OCI-LY7 (cell line): ENCODE measurements around the gene GARIN5B. TPM values are rescaled to one million over a fixed set of nuclear protein-coding genes. Genes with fewer than 3 reads are reported as not detected.

Experiments
- BruUV-seq: library from RNA; stranded (reverse); fragments of 400-500 nt; replicated peaks from 2 replicates; lab custom pipeline; 2021; lab: Mats Ljungman, UMichigan
- CTCF ChIA-PET: fragments of 300-600 bp; sonication (Branson Sonifier 250); formaldehyde crosslinking; loops from one replicate; lab custom pipeline; 2022; ENCODE audit warnings: antibody characterized with exemption; ENCODE audit not compliant: unreplicated experiment; lab: Charles Lee
- POLR2A ChIA-PET: fragments of 300-600 bp; sonication (Branson Sonifier 250); formaldehyde crosslinking; loops from one replicate; lab custom pipeline; 2022; ENCODE audit warnings: antibody characterized with exemption; lab: Charles Lee
- DNase-seq: peaks from one replicate; pipeline ENCODE4 v3.0.0-alpha.2; 2015; ENCODE audit warnings: low spot score
- H2AFZ ChIP-seq: fragments of 200-600 bp; sonication (generic), shearing (Covaris generic); 2 replicates; pipeline ENCODE4 v1.6.1; 2014; ENCODE audit warnings: mild to moderate bottlenecking, antibody characterized with exemption, low read length, moderate library complexity
- H3K27ac ChIP-seq: fragments of 200-600 bp; sonication (generic); 2 replicates; pipeline ENCODE4 v1.5.1; 2014; ENCODE audit warnings: mixed run types, low read depth, mild to moderate bottlenecking, moderate library complexity, low read length, inconsistent platforms; ENCODE audit not compliant: poor library complexity, severe bottlenecking
- H3K36me3 ChIP-seq: fragments of 200-600 bp; sonication (generic); 2 replicates; pipeline ENCODE4 v1.6.1; 2014; ENCODE audit warnings: mild to moderate bottlenecking, antibody characterized with exemption, low read length, moderate library complexity, mixed read lengths; ENCODE audit not compliant: insufficient read depth
- H3K4me1 ChIP-seq: fragments of 200-600 bp; sonication (generic); 2 replicates; pipeline ENCODE4 v1.5.1; 2014; ENCODE audit warnings: mild to moderate bottlenecking, low read length; ENCODE audit not compliant: insufficient read depth, poor library complexity, severe bottlenecking
- H3K4me2 ChIP-seq: fragments of 200-600 bp; sonication (generic); 2 replicates; pipeline ENCODE4 v1.6.1; 2014; ENCODE audit warnings: mild to moderate bottlenecking, low read length
- H3K4me3 ChIP-seq: fragments of 200-600 bp; sonication (generic); 2 replicates; pipeline ENCODE4 v1.5.1; 2014; ENCODE audit warnings: mild to moderate bottlenecking, low read depth, low read length; ENCODE audit not compliant: poor library complexity, severe bottlenecking
- H3K79me2 ChIP-seq: fragments of 200-600 bp; sonication (generic); 2 replicates; pipeline ENCODE4 v1.6.1; 2016; ENCODE audit warnings: low read depth, mild to moderate bottlenecking, low read length, moderate library complexity, mixed read lengths; ENCODE audit not compliant: insufficient read depth
- H3K9me2 ChIP-seq: fragments of 200-600 bp; sonication (generic); 2 replicates; pipeline ENCODE4 v1.6.1; 2016; ENCODE audit warnings: mild to moderate bottlenecking, low read length, mixed read lengths; ENCODE audit not compliant: insufficient read depth
- H3K9me3 ChIP-seq: fragments of 200-600 bp; sonication (generic); 2 replicates; pipeline ENCODE4 v1.6.1; 2014; ENCODE audit warnings: mild to moderate bottlenecking, mixed run types, low read length, mixed read lengths
- H4K20me1 ChIP-seq: fragments of 200-600 bp; sonication (generic); 2 replicates; pipeline ENCODE4 v1.6.1; 2014; ENCODE audit warnings: mild to moderate bottlenecking, antibody characterized with exemption, low read length, moderate library complexity, mixed read lengths; ENCODE audit not compliant: insufficient read depth
- EZH2phosphoT487 ChIP-seq: fragments of 200-600 bp; sonication (generic); IDR thresholded peaks from 2 replicates; pipeline ENCODE4 v1.6.1; 2018; ENCODE audit warnings: low read depth, borderline replicate concordance, mild to moderate bottlenecking, mixed run types, antibody characterized with exemption, low read length, moderate library complexity, mixed read lengths
- intact Hi-C: fragments of 100-400 bp; cut with micrococcal nuclease; formaldehyde crosslinking; loops from one replicate; pipeline ENCODE4 v1.10.0; 2022; ENCODE audit not compliant: unreplicated experiment
- total RNA-seq, 2 experiments: library from RNA; depleted of rRNA in 1 of 2; stranded (reverse); fragments of >200 nt in 1 of 2; shearing (Covaris generic) in 1 of 2; gene quantifications; 2 replicates each; pipeline ENCODE4 v1.2.3, GENCODE V29; 2014 to 2022
- TF ChIP-seq, protein P1 (sequence below): fragments of 200-600 bp; sonication (generic); conservative IDR thresholded peaks from 2 replicates; pipeline ENCODE4 v1.5.1; 2014; ENCODE audit warnings: mild to moderate bottlenecking, antibody characterized with exemption, low read length, moderate library complexity, mixed read lengths

GARIN5B gene
- total RNA-seq, 2 experiments from 2014 or later: not detected

DNA sequence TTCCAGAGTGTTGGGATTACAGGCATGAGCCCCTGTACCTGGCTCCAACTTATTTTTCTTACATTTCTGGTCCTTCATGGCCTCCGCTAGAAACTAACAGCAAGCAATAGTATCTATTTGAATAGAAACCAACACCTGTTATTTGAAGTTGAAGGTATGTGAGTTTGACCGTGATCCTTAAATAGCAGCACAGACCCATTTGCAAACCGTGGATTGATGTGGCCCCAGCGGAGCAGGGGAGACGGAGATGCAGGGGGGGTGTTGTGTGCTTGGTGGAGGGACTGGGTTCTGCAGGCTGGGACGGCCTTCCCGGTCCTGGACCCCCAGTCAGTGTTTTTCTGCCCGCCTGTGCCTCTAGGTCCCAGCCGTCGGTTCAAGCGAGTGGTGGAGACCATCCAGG lies 54.8 kb downstream of the GARIN5B start:
- peak overlapping the region; percentile 66 for H3K4me2 ChIP-seq
- no peaks in the 10 kb centered on the region for H3K9me3 ChIP-seq
- peak; percentile 88 for DNase-seq
- H3K9me2 ChIP-seq: no peaks in the 10 kb centered on the region
- intact Hi-C loops: loop anchor here (2.0 kb wide), 1 partner anchor 77 kb away; the partner anchor contains the start of genes RPL28 and TMEM238
- H2AFZ ChIP-seq: peak overlapping the region; percentile 24; the same call in 1 of the 2 replicates
- H3K79me2 ChIP-seq: no peaks in the 10 kb centered on the region
- CTCF ChIA-PET: interaction anchor here (1.1 kb wide), 1 partner anchor 31 kb away, joined by 6 read pairs; the partner anchor contains the start of gene KMT5C
- no peaks in the 10 kb centered on the region for H4K20me1 ChIP-seq
- H3K4me3 ChIP-seq: peak overlapping the region; percentile 66
- H3K36me3 ChIP-seq: peaks cover 40% of the 10 kb centered on the region
- peak overlapping the region; percentile 92 for H3K27ac ChIP-seq
- no peak for TF ChIP-seq EZH2phosphoT487
- TF ChIP-seq, protein P1, sequence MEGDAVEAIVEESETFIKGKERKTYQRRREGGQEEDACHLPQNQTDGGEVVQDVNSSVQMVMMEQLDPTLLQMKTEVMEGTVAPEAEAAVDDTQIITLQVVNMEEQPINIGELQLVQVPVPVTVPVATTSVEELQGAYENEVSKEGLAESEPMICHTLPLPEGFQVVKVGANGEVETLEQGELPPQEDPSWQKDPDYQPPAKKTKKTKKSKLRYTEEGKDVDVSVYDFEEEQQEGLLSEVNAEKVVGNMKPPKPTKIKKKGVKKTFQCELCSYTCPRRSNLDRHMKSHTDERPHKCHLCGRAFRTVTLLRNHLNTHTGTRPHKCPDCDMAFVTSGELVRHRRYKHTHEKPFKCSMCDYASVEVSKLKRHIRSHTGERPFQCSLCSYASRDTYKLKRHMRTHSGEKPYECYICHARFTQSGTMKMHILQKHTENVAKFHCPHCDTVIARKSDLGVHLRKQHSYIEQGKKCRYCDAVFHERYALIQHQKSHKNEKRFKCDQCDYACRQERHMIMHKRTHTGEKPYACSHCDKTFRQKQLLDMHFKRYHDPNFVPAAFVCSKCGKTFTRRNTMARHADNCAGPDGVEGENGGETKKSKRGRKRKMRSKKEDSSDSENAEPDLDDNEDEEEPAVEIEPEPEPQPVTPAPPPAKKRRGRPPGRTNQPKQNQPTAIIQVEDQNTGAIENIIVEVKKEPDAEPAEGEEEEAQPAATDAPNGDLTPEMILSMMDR: no peak
- POLR2A ChIA-PET: interaction anchor here (1.1 kb wide), 1 partner anchor 76 kb away, joined by 3 read pairs; the partner anchor contains the start of gene TMEM238
- H3K4me1 ChIP-seq: peaks cover 59% of the 10 kb centered on the region
- BruUV-seq: no TSS peak

DNA sequence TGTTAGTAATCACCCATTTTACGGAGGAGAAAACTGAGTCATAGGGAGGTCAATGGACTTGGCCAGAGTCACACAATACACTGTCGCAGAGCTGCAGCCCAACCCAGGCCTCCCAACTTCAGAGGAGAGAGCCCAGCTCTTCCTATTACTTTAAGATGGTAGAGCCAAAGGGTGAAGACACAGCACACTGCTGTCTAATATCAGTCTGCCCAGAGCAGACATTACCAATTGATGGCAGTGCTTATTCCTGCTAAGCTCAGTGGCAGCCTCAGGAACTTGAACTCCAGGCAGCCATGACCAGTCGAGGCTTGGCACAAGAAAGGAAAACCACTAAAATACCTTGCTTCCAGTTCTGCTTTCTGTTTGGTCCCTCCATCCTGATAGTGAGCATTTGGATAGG lies 56.3 kb downstream of the GARIN5B start:
- POLR2A ChIA-PET: interaction anchor here (0.7 kb wide), 3 partner anchors 14 to 55 kb away, joined by 3 to 7 read pairs (median 3); no protein-coding TSS in a partner anchor
- intact Hi-C loops: no loop called here
- no peaks in the 10 kb centered on the region for H3K9me2 ChIP-seq

More for the DNA sequence above, 56.3 kb downstream of the GARIN5B start:
- H3K79me2 ChIP-seq: no peaks in the 10 kb centered on the region
- DNase-seq: no peak
- H3K27ac ChIP-seq: peak overlapping the region; percentile 92
- H3K4me1 ChIP-seq: peaks cover 68% of the 10 kb centered on the region
- no peaks in the 10 kb centered on the region for H4K20me1 ChIP-seq
- no peak overlapping the region for H3K4me3 ChIP-seq
- H3K4me2 ChIP-seq: peak overlapping the region; percentile 66
- no peaks in the 10 kb centered on the region for H3K9me3 ChIP-seq
- BruUV-seq: no TSS peak
- no peak overlapping the region for H2AFZ ChIP-seq
- peaks cover 44% of the 10 kb centered on the region for H3K36me3 ChIP-seq
- TF ChIP-seq, protein P1: no peak
- TF ChIP-seq EZH2phosphoT487: no peak
- CTCF ChIA-PET: interaction anchor here (1.1 kb wide), 1 partner anchor 32 kb away, joined by 3 read pairs; no protein-coding TSS in a partner anchor
